ENCODE measurements around the gene TMEM123.

TMEM123 gene

DNA sequence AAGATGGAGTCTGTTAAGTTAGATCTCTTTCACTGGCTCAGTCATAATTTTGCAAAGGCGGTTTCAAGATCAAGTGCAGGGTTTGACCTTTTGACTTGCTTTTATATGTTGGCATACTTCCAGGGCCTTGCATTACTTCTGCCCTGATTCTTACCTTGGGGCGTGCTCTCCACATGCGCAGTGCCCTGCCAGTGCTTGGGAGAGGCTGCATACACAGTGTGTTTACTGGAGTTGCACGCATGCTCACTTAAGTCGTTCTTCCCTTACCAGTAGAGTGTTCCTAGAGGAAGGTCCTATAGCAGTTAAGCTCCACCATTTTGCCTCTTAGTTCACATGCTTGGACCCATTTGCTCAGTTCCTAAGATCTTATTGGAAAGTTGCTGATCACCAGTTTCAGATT is 21.0 kb upstream of the TMEM123 start:
- no peak for TF ChIP-seq POLR2AphosphoS5 (IDR thresholded peaks at IDR 0.05; ENCODE audit: low read depth, low read length)
- TF ChIP-seq, protein P1, sequence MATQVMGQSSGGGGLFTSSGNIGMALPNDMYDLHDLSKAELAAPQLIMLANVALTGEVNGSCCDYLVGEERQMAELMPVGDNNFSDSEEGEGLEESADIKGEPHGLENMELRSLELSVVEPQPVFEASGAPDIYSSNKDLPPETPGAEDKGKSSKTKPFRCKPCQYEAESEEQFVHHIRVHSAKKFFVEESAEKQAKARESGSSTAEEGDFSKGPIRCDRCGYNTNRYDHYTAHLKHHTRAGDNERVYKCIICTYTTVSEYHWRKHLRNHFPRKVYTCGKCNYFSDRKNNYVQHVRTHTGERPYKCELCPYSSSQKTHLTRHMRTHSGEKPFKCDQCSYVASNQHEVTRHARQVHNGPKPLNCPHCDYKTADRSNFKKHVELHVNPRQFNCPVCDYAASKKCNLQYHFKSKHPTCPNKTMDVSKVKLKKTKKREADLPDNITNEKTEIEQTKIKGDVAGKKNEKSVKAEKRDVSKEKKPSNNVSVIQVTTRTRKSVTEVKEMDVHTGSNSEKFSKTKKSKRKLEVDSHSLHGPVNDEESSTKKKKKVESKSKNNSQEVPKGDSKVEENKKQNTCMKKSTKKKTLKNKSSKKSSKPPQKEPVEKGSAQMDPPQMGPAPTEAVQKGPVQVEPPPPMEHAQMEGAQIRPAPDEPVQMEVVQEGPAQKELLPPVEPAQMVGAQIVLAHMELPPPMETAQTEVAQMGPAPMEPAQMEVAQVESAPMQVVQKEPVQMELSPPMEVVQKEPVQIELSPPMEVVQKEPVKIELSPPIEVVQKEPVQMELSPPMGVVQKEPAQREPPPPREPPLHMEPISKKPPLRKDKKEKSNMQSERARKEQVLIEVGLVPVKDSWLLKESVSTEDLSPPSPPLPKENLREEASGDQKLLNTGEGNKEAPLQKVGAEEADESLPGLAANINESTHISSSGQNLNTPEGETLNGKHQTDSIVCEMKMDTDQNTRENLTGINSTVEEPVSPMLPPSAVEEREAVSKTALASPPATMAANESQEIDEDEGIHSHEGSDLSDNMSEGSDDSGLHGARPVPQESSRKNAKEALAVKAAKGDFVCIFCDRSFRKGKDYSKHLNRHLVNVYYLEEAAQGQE (IDR thresholded peaks at IDR 0.05; ENCODE audit: insufficient read depth in 1 of 2, low read depth in 2 of 2, low read length in 2 of 2), result no peak
- TF ChIP-seq SIN3A (IDR thresholded peaks at IDR 0.05; ENCODE audit: borderline replicate concordance, insufficient read depth, low read length), result no peak
- no peak for TF ChIP-seq TAF1 (IDR thresholded peaks at IDR 0.05; ENCODE audit: borderline replicate concordance, insufficient read depth, low read length)
- no peak for TF ChIP-seq FOXP2 (optimal IDR thresholded peaks at IDR 0.05; ENCODE audit: borderline replicate concordance, extremely low read depth, extremely low read length, insufficient read depth)

GRCh38 chr11:102472127-102472526 is 19.6 kb upstream of the TMEM123 start:
- TF ChIP-seq, protein P1 (IDR thresholded peaks at IDR 0.05; ENCODE audit: insufficient read depth in 1 of 2, low read depth in 2 of 2, low read length in 2 of 2), result no peak
- no peak for TF ChIP-seq FOXP2 (optimal IDR thresholded peaks at IDR 0.05; ENCODE audit: borderline replicate concordance, extremely low read depth, extremely low read length, insufficient read depth)
- TF ChIP-seq TAF1 (IDR thresholded peaks at IDR 0.05; ENCODE audit: borderline replicate concordance, insufficient read depth, low read length), result no peak
- TF ChIP-seq POLR2AphosphoS5 (IDR thresholded peaks at IDR 0.05; ENCODE audit: low read depth, low read length), result no peak
- TF ChIP-seq SIN3A (IDR thresholded peaks at IDR 0.05; ENCODE audit: borderline replicate concordance, insufficient read depth, low read length), result no peak

DNA sequence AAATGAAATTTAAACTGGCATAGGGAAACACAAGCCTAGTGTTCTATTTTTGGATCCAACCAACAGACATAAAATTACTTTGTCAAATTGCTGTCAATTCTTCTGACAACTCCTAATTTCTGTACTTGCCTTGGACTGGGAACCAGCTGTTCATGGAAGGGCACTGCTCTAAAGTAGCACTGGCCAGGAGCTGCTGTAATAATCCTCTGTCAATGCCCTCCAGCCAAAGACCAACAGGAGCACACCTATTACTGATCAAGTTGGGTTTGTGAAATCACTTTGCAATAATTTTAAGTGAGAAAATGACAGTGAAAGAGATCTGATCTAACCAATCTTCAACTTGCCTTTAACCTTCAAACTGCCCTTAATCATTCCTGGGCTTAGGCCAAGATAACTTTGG is 18.9 kb upstream of the TMEM123 start:
- TF ChIP-seq, protein P1 (IDR thresholded peaks at IDR 0.05; ENCODE audit: insufficient read depth in 1 of 2, low read depth in 2 of 2, low read length in 2 of 2), result no peak
- no peak for TF ChIP-seq TAF1 (IDR thresholded peaks at IDR 0.05; ENCODE audit: borderline replicate concordance, insufficient read depth, low read length)
- TF ChIP-seq SIN3A (IDR thresholded peaks at IDR 0.05; ENCODE audit: borderline replicate concordance, insufficient read depth, low read length), result no peak
- TF ChIP-seq FOXP2 (optimal IDR thresholded peaks at IDR 0.05; ENCODE audit: borderline replicate concordance, extremely low read depth, extremely low read length, insufficient read depth), result no peak
- TF ChIP-seq POLR2AphosphoS5 (IDR thresholded peaks at IDR 0.05; ENCODE audit: low read depth, low read length), result no peak

DNA sequence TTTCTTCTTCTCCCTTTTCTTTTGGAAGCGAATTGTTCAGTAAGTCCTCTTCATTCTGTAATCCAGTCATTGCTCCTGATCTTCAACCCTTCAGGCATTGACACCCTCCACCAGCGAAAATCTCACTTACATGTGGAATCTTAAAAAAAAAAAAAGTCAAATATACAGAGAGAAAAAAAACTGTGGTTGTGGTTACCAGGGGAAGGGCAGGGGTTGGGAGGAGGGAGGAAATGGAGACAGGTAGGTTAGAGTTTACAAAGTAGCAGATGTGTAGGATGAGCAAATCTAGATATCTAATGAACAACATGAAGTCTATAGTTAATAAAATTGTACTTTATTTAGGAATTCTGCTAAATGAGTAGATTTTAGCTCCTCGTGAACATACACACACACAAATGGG is 17.7 kb upstream of the TMEM123 start:
- TF ChIP-seq, protein P1 (IDR thresholded peaks at IDR 0.05; ENCODE audit: insufficient read depth in 1 of 2, low read depth in 2 of 2, low read length in 2 of 2), result no peak
- TF ChIP-seq SIN3A (IDR thresholded peaks at IDR 0.05; ENCODE audit: borderline replicate concordance, insufficient read depth, low read length) (no peak), TAF1 (IDR thresholded peaks at IDR 0.05; ENCODE audit: borderline replicate concordance, insufficient read depth, low read length) (no peak), POLR2AphosphoS5 (IDR thresholded peaks at IDR 0.05; ENCODE audit: low read depth, low read length) (no peak), FOXP2 (optimal IDR thresholded peaks at IDR 0.05; ENCODE audit: borderline replicate concordance, extremely low read depth, extremely low read length, insufficient read depth) (no peak)
